Aorta (tissue), 5 donors: ENCODE results near the gene PDXP. TPM values are rescaled to one million over a fixed set of nuclear protein-coding genes. Genes with fewer than 3 reads are reported as not detected.
A peak's percentile ranks its signal among the peaks of the same experiment; 100 is the strongest.

Experiments used
- ATAC-seq: fragments of 200-7000 bp; cut with Tn5 transposase; one replicate; pipeline ENCODE4 v1.9.1; 2022; ENCODE audit warnings: moderate library complexity; ENCODE audit not compliant: low FRiP score
- DNase-seq, 2 donors: peaks; one replicate each; pipeline ENCODE4 v3.0.0-alpha.2; 2020
- H3K27ac ChIP-seq, 2 donors: one replicate each; pipeline ENCODE4 v1.5.1; 2013; ENCODE audit warnings: low read length in 2 of 2, mild to moderate bottlenecking in 2 of 2, moderate library complexity in 2 of 2, control low read depth in 1 of 2, inconsistent platforms in 1 of 2, low read depth in 1 of 2
- H3K27me3 ChIP-seq, 2 donors: one replicate each; pipeline ENCODE4 v1.6.1; 2013; ENCODE audit warnings: control low read depth in 1 of 2, low read length in 1 of 2, mild to moderate bottlenecking in 1 of 2, moderate library complexity in 1 of 2; ENCODE audit not compliant: insufficient read depth in 2 of 2, control insufficient read depth in 1 of 2
- H3K36me3 ChIP-seq, 2 donors: one replicate each; pipeline ENCODE4 v1.6.1; 2013; ENCODE audit warnings: control low read depth in 1 of 2, low read length in 1 of 2, mild to moderate bottlenecking in 1 of 2; ENCODE audit not compliant: insufficient read depth in 2 of 2, control insufficient read depth in 1 of 2
- H3K4me1 ChIP-seq, 2 donors: one replicate each; pipeline ENCODE4 v1.6.1; 2013; ENCODE audit warnings: low read length in 2 of 2, control low read depth in 1 of 2, mild to moderate bottlenecking in 1 of 2, moderate library complexity in 1 of 2; ENCODE audit not compliant: insufficient read depth in 2 of 2, control insufficient read depth in 1 of 2
- H3K4me3 ChIP-seq, 2 donors: one replicate each; pipeline ENCODE4 v1.5.1; 2013; ENCODE audit warnings: low read length in 2 of 2, control low read depth in 1 of 2, mild to moderate bottlenecking in 1 of 2
- H3K9me3 ChIP-seq: one replicate; pipeline ENCODE4 v1.6.1; 2013; ENCODE audit warnings: mild to moderate bottlenecking, low read length; ENCODE audit not compliant: control insufficient read depth
- WGBS, 2 donors: extraction: QIAGEN DNeasy Blood & Tissue Kit; methylation state at CpG; one replicate each; pipeline ENCODE4 v1.1.7; 2013; 5-methylcytosine and 5-hydroxymethylcytosine counted together
- intact Hi-C, 2 donors: fragments of 100-400 bp; cut with DNase I; formaldehyde crosslinking; loops; one replicate each; pipeline versions ENCODE4 v1.14.2 to v1.15.0; 2022
- polyA plus RNA-seq, 2 donors: library from polyadenylated mRNA; stranded (reverse); fragments of 200-250 nt; gene quantifications; one replicate each; pipeline ENCODE4 v1.2.3, GENCODE V29; 2013
- total RNA-seq, 2 donors: library from RNA; stranded (reverse); fragmentation: NEBNext Ultra II Directional; extraction: Animal tissue kit (Norgen Biotek cat#: 25700); gene quantifications; one replicate each; pipeline ENCODE4 v1.2.1, GENCODE V29; 2021
- donor health status: healthy with polysubstance abuse.
- donor health status: Bipolar disorder and iron deficiency.
- donor health status: DM: no; HTN: no; CAD: no.
- donor health status: DM: no; HTN: no; CAD: no.
- donor health status: DM: yes; HTN: yes; CAD: no.

The PDXP gene
- total and polyA plus RNA-seq, 4 donors = 4.0 to 16.2 (median 5.1) TPM

DNA sequence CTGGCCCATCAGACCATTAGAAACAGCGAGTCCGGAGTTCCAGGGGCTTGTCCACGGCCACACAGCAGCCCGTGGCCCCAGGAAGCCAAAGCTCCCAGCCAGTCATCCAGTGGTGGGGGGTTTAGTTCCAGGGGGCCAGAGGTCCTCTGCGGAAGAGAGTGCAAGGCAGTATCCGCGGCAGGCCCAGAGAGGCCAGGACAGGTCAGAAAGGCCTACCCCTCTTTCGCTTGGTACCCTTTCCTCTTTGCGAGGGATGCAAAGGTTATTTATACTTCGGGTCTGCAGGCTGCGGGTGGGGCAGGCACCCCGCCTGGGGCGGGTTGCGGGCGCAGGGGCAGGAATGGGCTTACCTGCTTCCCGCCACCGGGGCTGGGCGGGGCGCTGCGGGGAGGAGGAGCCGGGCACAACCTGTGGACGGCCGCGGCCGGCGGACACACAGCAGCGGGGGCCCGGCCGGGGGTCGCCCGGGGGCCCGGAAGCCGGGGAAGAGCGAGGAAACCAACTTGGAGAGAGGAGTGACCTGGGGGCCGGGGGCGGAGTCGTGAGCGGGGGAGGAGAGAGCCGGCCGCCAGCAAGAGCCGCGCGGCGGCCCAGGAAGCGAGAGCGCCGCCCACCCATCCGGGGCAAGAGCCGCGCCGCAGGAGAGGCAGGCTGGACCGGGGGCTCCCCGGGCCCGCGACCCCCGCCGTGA lies 19.3 kb upstream of the PDXP start, which contains the start of gene SH3BP1:
SH3BP1 (plus strand) TSS at position 600 of the 691 bp plus-strand sequence. CDS start 119 bp downstream, outside the sequence.
- no peaks in the 10 kb centered on the region for H3K36me3 ChIP-seq
- 12 to 16% methylated on average over 37 to 57 of the region's 57 CpGs for WGBS, 2 donors
- H3K4me3 ChIP-seq = no peak within 1 kb of the TSS
- no peaks in the 10 kb centered on the region for H3K9me3 ChIP-seq
- DNase-seq (no peak), ATAC-seq (no peak)
- no peaks in the 10 kb centered on the region for H3K4me1 ChIP-seq
- intact Hi-C loops = no loop called here
- H3K27me3 ChIP-seq = no peaks in the 10 kb centered on the region
- no peak within 1 kb of the TSS for H3K27ac ChIP-seq

DNA sequence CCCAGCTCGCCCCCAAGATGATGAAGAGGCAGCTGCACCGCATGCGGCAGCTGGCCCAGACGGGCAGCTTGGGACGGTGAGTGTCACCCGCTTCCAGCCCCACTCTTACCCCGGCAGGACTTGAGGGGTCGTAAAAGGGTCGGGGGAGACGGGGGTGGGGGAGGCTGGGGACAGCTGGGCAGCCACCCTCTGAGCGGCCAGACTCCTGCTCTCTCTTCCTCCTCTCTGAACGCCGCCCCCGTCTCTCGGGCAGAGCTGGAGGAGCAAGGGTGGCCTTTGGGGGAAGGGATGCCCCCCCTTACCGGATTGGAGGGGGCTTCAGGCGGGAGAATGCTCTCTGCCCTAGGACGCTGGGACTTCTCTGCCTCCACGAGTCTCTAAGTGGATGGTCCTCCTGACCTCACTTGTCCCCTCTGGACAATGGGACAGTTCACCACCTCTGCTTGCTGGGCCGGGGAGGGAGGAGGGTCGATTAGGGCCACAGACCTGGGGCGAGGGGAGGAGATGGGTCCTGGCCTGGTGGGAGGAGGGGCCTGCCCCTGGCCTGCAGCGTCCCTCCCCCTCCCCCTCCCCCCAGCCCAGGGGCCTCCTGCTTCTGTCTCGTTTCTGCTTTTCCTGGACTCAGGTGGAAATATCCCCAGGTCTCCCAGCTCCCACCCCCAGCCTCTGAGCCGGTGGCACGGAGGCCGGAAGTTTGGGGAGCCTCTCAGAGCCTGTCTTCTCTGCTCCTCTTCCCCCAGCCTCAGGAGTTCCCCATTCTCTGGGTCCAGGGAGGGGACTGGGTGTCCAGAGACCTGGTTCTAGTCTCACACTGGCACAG lies 18.5 kb upstream of the PDXP start:
- DNase-seq (no peak), ATAC-seq (no peak)
- WGBS, 2 donors = 13 to 15% methylated on average over 24 to 27 of the region's 27 CpGs
- no peak overlapping the region for H3K27ac ChIP-seq
- H3K36me3 ChIP-seq = no peaks in the 10 kb centered on the region
- intact Hi-C loops = loop anchor here in 1 of 2 donors (2.0 kb wide), 1 partner anchor 145 kb away; no protein-coding TSS in a partner anchor
- H3K27me3 ChIP-seq = no peaks in the 10 kb centered on the region
- H3K4me1 ChIP-seq = no peaks in the 10 kb centered on the region
- no peak overlapping the region for H3K4me3 ChIP-seq
- no peaks in the 10 kb centered on the region for H3K9me3 ChIP-seq

DNA sequence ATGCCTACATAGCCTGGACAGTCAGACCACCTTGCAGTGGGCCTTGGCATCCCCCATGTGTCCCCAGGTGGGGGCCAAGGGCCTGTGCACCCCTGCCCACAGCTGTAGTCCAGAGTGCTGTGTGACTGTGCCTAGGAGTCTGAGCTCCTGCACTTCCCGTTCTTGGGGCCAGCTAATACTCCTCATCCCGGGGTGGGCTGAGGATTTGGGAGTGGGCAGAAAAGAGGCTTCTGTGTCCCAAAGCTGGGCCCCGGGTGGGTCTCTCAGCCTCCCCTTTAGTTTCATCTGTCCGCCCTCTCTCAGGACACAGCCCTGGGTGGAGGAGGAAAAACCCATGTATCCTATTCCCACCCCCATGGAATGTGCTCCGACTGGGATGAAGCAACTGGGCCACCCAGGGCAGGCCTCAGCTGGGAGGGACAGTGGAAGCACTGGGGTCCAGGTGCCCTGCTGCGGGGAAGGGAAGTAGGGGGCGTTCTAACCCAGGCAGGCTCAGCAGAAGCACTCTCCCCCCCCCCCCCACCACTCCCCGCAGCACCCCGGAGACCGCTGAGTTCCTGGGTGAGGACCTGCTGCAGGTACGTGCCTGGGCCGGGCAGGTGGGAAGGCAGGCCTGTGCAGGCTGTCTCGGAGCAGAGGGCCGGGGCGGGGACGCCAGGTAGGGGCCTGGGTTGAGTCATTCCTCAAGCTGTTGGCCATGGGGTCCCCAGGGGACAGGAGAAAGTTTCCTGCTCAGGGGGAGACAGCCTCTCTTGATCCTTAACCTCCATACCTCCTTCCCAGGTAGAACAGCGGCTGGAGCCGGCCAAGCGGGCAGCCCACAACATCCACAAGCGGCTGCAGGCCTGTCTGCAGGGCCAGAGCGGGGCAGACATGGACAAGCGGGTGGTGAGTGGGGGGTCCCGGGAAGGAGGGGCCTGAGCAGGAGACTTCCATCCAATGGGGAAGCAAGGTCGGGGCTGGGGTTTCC lies 17.6 kb upstream of the PDXP start:
- Histone ChIP-seq H3K9me3 (no peaks in the 10 kb centered on the region), H3K27ac (no peak overlapping the region), H3K27me3 (no peaks in the 10 kb centered on the region), H3K4me3 (no peak overlapping the region), H3K4me1 (no peaks in the 10 kb centered on the region), H3K36me3 (no peaks in the 10 kb centered on the region)
- ATAC-seq = no peak
- intact Hi-C loops = loop anchor here in 1 of 2 donors (2.0 kb wide), 1 partner anchor 144 kb away; no protein-coding TSS in a partner anchor
- DNase-seq = no peak
- 86 to 88% methylated on average over 20 to 24 of the region's 24 CpGs for WGBS, 2 donors

DNA sequence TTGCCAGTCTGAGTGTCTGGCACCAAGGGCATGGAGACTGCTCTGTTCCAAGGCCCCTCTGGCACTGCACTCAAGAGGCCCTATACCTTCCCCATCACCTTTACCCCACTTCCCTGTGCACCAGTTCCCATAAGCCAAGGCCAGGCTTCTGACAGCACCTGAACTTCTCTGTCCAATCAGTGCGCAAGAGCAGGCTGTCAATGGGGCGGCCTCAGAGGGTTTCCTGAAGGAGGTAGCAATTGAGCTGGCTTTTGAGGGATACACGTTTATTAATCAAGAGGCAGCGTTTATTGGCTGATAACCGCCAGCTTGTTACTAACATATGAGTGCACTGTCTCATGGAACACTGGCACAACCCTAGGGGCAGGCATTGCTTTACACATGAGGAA lies 17.0 kb upstream of the PDXP start:
- 93 to 94% methylated on average over 5 of the region's 5 CpGs for WGBS, 2 donors
- Histone ChIP-seq H3K27ac (no peak overlapping the region), H3K36me3 (no peaks in the 10 kb centered on the region), H3K4me1 (no peaks in the 10 kb centered on the region), H3K4me3 (no peak overlapping the region), H3K9me3 (no peaks in the 10 kb centered on the region), H3K27me3 (no peaks in the 10 kb centered on the region)
- intact Hi-C loops = loop anchor here in 1 of 2 donors (2.0 kb wide), 1 partner anchor 143 kb away; no protein-coding TSS in a partner anchor
- DNase-seq = no peak
- no peak for ATAC-seq

DNA sequence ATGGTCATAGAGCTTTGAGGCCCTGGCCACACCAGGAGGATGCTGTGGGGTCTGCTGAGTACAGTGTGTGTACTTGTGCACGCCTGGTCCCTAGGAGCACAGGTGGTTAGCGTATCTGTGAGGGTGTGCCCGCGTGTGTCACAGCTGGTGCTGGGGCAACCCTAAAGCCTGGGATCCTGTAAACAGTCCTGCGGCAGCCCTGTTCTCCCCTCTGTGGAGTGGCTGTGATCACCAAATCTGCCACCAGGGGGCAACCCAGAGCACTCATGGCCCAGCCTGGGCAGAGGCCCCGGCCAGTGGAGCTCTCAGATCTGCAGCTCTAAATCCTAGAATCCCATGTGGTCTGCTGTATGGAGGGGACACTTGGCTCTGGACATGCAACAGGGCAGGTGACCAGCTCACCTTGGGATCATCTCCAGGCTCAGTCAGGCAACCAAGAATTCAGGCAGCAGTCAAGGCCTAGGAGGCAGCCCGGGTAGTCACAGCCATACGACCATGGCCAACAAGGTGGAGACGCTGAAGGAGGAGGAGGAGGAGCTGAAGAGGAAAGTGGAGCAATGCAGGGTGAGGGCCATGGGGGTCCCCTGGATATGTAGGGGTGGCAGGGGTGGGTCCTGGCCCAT lies 15.2 kb upstream of the PDXP start:
- H3K36me3 ChIP-seq = no peaks in the 10 kb centered on the region
- H3K4me3 ChIP-seq = no peak overlapping the region
- no peaks in the 10 kb centered on the region for H3K9me3 ChIP-seq
- peak; percentile 88 for ATAC-seq
- 30 to 33% methylated on average over 9 of the region's 9 CpGs for WGBS, 2 donors
- no peaks in the 10 kb centered on the region for H3K27me3 ChIP-seq
- DNase-seq = peak; percentile 90 to 96
- H3K4me1 ChIP-seq = no peaks in the 10 kb centered on the region
- intact Hi-C loops = loop anchor here (1.0 to 2.0 kb wide), 2 partner anchors 37 to 38 kb away; no protein-coding TSS in a partner anchor
- H3K27ac ChIP-seq = no peak overlapping the region

DNA sequence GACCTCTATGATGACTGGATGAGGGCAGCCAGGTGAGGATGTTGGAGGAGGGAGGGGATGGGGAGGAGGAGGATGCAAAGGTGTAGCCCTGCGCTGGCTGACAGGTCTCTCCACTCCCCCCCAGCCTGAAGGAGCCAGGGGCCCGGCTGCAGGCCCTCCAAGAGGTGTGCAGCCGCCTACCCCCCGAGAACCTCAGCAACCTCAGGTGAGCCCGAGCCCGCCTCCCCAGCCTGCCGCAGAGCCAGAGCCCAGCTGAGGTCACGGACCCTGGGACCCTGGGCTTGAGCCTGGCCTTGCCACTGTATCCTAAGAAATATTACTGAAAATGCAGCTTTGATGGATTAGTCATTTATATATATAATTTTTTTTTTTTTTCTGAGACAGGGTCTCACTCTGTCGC lies 11.2 kb upstream of the PDXP start:
- no peak for ATAC-seq
- no peaks in the 10 kb centered on the region for H3K4me1 ChIP-seq
- H3K27ac ChIP-seq = no peak overlapping the region
- DNase-seq = no peak
- H3K27me3 ChIP-seq = no peaks in the 10 kb centered on the region
- no peak overlapping the region for H3K4me3 ChIP-seq
- H3K9me3 ChIP-seq = no peaks in the 10 kb centered on the region
- intact Hi-C loops = no loop called here
- WGBS, 2 donors = 91 to 95% methylated on average over 9 of the region's 9 CpGs
- no peaks in the 10 kb centered on the region for H3K36me3 ChIP-seq

DNA sequence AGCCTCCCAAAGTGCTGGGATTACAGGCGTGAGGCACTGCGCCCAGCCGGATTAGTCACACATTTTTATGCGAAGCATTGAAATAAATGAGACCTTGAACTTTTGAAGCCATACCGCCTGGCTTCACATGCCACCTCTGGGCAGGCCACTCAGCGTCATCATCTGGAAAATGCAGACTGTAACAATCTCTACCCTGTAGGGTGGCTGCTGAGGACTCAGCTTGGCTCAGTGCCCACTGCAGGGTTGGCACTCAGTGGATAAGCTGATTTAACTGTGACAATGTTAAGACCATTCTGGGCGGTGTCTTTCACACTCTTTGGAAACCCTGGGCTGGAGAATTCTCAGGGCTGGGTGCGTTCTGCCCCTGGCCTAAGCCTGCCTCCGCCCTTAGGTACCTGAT lies 10.6 kb upstream of the PDXP start:
- H3K9me3 ChIP-seq = no peaks in the 10 kb centered on the region
- no peaks in the 10 kb centered on the region for H3K27me3 ChIP-seq
- 69 to 76% methylated on average over 9 of the region's 9 CpGs for WGBS, 2 donors
- no peak overlapping the region for H3K27ac ChIP-seq
- H3K4me3 ChIP-seq = no peak overlapping the region
- no peak for ATAC-seq
- no peaks in the 10 kb centered on the region for H3K4me1 ChIP-seq
- no peak for DNase-seq
- intact Hi-C loops = no loop called here
- H3K36me3 ChIP-seq = no peaks in the 10 kb centered on the region
